HG03196 (cell line): ENCODE results near the gene GATA2.

Experiments used
- ATAC-seq: cut with Tn5 transposase; IDR thresholded peaks from one replicate; pipeline ENCODE4 v1.9.1; 2021; ENCODE audit not compliant: unreplicated experiment

The GATA2 gene

DNA sequence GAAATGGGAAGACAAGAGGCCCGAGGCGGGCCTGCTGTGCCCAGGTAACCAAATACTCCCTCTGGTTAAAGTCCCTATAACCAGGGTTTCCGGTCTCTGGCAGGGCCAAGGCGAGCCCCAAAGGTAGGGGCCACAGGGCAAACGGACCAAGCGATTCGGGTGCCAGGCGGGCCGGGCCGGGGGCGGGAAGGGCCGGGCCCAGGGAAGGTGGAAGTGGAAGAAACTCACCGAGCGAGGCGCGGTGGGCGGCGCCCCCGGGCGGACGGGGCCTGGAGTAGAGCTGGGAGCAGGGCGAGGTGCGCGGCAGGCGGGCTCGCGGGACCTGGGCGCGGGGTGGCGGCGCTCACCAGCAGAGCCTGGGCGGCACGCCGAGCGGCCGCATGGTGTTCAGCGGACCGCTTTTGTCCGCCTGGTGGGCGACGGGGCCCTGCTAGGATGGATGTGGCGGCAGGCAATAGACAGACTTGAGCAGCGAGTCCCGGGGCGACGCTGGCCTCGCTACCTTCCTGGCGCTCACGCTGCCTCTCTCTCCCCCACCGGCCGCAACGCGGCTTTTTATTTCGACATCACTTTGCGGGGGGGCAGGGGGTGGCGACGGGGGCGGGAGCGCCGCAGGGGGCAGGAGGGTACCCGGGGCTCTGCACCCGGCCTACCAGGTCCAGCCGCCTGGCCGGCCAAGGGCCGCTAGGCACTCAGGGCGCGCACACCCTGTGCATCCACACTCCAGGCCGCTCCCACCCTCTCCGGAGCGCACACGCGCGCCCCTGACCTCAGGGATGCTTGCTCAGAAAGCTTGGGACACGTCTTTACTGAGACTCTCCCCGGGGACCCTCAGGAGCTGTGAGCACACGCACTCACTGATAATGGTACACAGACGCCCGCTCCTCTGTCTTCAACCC, at the start of gene GATA2:
Gene GATA2, minus strand, starts transcription at position 531 of the 899 bp plus-strand sequence. CDS start 6,170 bp downstream, outside the sequence.
- no peak for ATAC-seq

DNA sequence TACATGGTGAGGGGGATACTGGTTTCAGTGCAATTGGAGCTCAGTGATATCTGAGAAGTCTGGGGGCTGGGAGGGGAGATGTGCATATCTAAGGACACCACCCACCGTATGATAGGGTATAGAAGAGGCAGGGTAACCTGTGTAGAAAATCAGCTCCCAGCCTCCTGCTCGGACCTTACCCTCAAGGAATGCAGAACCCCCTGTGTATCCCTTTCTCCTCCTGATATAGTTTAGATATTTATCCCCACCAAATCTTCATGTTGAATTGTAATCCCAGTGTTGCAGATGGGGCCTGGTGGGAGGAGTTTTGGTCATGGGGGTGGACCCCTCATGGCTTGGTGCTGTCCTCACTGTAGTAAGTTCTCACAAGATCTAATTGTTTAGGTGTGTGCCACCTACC, 48.2 kb upstream of the GATA2 start:
- ATAC-seq, result no peak

DNA sequence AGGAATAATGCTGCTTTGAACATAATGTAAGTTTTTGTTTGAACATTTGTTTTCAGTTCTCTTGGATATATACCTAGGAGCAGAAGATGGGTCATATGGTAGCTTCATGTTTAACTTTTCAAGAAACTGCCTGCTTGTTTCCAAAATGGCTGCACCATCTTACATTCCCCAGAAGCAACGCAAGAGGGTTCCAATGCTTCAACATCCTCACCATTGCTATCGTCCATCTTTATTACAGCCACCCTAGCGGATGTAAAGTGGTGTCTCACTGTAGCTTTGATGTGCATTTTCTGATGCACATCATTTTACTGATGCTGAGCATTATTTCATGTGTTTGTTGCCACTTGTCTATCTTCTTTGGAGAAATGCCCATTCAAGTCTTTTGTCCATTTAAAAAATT, 46.4 kb upstream of the GATA2 start:
- ATAC-seq, result no peak

DNA sequence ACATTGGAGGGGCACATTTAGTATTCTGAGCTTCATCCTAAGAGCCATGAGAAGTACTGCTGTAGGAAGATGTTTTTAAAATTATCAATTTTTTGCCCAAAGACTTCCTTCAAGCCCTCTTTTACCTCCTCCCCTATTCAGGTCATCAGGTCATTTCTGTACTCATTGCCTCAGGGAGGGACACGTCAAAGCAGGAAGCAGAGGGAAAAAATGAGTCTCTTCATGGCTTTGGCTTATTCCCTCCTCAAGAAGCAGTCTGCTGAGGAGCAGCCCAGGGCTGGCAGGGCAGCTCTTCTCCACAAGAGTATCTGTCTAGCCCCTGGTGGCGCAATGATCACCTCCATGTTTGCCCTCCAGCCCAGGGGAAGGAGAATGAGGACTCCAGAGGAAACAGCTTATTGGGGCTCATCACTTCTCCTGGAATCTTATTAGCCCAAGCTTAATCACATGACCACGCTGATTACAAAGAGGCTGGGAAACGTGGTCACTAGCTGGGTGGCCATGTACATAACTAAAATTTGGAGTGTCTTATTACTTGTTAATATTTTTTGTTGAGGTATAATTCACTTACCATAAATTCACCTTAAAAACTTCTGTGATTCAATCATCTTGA, 44.2 kb upstream of the GATA2 start:
- ATAC-seq, result no peak

DNA sequence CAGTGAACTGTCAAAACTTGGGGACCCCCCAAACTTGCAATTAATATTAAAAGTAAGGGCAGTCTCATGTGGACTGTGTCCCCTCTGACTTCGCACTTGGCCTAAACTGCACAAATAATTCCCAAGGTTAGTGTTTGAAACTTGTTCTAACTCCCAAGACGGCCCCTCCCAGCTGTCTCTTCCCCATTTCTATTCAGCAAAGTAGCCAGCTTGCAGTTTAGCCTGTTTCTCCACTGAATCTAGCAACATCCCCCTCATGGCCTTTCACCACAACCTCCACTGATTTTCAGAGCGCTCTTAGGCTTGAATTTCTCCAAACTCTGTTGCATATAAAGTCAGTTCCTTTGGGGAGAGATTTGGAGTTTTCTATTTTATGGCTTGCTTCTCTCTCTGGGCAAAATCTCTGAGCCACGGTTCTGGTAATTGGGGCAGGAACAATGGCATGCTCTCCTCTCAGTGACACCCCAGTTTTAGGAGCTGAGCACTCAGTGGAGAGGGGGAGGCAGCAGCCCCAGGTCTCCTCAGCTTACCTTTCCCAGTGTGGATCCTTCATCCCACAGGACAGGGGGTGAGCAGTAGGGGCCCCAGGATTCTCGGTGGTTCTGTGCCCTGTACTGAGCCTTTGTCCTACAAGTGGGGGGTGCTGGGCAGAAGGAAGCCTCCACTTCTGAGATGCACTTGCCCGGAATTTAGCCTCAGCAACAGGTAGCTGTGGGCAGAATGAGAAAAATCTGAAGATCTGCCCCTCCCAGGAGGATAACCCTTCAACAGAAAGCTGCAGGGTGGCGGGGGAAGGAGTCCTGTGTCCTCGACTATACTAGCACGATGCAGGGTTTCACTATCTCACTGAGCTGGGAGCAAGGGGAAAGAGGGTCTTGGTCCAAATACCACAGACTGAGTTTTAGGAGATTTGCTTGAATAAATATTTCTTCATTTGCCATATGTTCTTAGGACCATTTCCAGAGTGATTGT, 39.3 kb upstream of the GATA2 start:
- no peak for ATAC-seq

DNA sequence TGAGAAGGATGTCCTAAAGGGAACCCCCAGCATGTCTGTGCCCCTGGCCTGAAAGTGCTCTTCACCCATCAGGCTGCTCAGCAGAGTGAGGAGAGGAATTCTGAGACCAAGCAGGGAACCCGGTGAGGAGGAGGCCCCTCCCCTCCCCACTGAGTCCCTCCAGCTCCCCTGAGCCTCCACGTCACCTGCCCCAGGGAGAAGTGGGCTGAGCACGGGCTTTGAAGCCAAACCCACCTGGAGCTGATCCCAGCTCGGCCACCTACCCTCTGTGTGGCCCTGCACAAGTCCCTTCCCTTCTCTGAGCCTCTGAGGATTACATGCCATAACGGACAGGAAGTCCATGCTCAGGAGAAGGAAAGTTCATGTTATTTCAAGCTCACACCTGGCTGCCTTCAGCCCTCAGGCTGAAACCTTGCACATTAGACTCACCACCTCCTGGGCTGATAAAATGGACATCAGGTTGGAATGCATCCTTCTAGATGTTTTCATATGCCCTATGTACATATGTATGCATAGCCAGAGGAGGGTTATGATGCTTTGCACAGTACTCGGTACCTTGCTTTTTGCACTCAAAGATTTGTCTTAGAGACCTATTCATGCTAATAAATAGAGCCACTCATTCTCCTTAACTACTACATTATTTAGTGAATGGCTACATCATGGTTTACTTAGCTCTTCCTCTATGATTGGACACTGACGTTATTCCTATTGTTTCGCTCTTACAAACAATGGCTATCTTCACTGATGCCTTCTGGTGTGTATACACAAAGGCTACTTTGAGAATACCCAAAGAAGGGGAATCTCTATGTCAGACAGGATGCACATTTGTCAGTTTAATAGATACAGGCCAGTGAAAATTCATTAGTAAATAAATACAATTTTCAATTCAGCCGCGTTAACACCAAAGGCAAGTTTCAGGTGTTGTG, 31.6 kb upstream of the GATA2 start:
- no peak for ATAC-seq

DNA sequence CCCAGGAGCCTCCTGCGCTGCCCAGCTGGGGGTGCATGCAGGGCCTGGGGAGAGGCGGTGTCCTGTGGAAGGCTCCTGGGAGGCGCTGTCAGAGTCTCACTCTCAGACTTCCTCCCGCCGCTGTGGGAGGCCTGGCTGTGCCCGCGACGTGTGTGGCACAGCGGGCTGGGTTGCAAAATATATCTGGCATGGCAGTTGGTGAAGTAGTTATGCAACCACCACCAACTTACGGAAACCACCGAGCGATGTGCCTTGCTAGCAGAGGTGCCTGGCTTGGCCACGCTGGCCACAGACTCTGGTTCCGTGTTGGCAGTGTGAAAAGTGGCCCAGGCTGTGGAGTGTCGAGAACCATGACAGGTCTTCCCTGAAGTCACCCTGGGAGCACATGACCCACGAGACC, 30.6 kb upstream of the GATA2 start:
- no peak for ATAC-seq

DNA sequence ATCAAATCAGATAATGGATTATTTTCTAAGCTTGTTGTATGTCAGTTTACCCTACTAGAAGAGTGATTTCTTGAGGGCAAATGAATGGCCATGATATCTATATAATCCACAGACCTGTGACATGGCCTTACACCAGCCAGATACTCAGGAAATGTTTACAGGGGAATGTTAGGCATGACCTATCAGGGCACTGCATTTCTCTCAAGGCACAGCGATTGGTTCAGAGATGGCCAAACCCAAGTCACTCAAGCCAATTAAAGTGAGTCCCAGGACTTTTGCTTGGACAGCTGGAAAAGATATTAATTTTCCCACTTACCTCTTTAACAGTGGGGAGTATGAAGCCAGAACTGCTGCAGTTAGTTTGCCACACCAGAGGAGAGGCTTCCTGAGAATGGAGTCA, 28.7 kb upstream of the GATA2 start:
- no peak for ATAC-seq

DNA sequence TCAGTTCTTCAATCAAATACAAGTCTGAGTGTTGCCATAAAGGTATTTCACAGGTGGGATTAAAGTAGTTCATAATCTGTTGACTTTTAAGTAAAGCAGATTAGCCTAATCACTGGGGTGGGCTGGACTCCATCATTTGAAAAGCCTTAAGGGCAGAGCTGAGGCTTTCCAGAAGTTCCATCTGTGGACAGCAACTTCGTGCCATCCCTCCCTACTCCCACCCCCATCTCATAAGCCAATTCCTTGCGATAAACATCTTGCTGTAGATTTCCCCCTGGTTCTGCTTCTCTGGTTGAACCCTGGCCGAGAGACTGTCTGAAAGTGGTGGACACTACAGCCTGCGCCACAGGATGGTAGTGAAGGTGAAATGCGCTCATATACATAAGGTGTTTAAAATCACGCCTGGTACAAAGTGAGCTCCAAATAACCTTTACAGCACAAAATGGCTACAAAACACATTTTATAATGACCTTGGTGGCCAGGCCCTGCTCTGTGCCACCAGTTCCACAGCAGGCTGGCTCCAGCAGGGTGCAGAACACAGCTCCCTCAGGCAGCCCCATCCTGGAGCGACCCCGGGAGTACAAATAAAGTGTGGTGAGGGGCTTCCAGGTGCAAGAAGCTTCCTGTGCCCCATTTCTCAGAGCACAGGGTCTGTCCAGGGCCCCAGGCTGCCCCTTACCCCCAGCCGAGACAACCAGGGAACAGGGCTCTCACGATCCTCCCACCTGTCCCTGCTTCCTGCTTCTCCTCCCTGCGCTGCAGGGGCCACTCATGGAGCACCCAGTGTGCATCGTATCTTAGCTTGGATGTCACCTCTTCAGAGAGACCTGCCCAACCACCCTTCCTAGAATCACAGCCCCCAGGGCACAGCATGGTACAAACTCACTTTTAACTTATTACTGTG, 25.8 kb upstream of the GATA2 start:
- ATAC-seq, result no peak

DNA sequence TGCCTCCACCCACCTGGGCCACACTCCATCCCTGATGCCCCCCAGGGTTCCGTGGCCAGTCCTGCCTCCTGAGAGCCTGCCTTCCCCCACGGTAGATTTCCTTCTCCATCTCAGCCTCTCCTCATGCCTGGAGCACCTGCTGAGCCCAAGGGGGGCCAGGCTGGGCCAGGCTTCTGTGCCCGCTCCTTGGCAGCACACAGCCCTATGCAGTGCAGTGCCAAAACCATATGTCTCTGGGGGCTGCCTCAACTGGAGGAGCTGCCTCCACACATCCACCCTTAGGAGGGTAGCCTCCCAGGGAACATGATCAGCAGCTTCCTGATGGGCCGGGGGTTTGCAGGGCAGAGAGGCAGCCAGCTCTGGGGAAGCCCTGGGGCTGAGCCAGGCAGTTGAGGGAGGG, 24.6 kb upstream of the GATA2 start:
- no peak for ATAC-seq

DNA sequence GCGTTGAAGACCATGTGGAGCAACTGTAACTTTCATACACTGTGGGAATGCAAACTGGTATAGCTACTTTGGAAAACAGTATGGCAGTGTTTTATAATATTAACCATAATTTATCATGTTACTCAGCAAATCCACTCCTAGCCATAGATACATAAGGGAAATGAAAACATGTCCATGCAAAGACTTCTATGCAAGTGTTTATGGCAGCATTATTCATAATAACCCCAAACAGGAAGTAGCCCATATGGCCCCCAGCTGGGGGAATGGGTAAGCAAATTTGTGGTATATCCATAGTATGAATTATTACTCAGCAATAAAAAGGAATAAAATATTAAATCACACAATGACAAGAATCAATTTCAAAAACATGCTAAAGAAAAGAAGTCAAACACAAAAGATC, 23.0 kb upstream of the GATA2 start:
- no peak for ATAC-seq

DNA sequence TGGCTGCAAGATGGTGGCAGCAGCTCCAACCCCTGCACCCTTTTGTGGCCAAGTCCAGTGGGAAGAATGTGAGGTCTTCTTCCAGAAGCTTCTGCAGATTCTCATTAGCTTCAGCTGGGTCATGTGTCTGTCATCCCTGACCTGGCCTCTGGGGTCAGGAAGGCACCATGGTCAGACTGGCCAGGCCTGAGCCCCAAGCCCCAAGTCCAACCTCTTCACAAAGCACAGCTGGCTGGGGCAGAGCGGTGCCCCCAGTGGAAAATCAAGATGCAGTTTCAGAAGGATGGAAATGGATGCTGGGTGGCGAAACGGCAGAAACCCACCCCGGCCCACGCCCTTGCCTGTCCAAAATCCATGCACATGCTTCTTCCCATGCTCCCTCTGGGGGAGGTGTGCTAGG, 15.9 kb upstream of the GATA2 start:
- no peak for ATAC-seq

DNA sequence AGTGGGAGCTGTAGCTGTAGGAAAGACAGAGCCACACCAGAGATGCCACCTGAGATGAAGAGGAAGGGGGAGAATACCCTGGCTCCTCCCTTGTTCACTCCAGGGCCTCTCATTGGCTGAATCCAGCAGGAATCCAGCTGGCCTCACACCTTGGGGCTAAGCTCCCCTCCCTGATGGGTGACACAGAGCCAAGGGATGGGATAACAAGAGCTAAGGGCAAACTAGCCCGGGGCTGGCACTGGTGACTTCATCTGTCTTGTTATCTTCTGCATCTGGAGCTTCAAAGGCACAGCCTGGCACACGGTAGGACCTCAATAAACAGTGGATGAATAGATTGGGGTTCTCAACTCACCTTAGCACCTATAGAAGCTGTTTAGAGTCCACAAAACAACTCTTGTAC, 13.8 kb upstream of the GATA2 start:
- ATAC-seq, result no peak

DNA sequence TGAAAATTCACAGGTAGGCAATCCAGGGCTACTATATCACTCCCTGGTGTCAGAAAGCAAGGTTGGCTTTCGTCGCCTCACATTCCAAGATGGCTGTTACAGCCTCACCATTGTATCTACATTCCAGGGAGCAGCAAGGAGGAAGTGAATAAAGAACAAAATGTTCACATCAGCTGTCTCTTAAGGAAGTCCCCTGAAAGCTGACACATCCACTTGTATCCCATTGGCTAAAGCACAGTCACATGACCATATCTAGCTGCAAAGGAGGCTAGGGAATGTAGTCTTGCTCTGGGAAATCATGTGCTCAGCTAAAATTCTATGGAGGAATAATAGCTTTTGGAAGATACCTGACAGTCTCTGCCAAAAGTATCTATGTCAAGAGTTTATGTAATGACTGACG, 12.8 kb upstream of the GATA2 start:
- no peak for ATAC-seq

DNA sequence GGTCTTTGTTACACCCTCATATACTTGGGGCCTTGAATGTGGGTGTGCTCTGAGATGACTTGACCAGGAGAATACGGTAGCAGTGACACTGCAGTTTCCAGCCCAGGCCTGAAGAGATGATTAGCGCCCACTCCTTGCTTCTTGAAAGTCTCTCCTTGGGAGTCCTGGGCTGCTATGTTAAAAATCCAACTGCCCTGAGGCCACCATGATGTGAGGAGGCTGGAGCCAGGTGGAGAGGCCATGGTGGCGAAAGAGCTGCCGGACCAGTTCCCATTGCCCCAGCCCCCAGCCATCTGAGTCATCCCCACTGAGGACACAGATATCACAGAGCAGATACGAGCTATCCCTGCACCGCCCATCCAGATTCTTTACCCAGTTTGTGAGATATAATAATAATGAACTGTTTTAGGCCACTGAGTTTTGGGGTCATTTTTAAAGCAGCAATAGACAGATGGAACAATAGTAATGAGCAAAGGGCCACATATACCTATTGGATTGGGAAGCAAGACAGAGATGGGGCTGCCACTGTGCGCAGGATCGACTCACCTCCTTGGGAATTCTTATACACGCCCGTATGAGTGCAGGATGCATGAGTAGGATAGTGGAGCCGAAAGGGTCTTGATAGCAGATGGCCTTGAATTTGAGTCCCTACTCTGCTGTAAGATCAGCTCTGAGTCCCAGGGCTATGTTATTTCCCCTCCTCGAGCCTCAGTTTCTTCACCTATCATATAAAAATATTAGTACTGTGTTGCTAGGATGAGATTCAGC, 12.1 kb upstream of the GATA2 start:
- no peak for ATAC-seq

DNA sequence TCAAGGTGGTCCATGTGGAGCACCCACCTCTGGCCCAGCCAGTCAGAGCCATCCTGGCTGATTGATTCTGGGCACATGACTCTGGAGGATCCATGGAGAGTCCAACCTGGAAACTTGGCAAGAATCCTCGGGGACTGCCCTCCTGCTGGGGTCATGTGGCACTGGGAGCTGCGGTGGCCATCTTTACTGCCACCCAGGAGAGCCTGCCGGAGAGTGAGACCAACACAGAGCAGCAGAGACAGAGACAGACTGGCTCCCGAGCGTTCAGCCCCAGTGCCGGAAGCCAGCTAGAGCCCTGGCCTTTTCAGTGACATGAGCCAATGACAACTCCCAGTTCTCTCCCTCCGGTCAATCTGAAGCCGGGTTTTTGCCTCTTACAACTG, 11.5 kb upstream of the GATA2 start:
- ATAC-seq, result no peak

DNA sequence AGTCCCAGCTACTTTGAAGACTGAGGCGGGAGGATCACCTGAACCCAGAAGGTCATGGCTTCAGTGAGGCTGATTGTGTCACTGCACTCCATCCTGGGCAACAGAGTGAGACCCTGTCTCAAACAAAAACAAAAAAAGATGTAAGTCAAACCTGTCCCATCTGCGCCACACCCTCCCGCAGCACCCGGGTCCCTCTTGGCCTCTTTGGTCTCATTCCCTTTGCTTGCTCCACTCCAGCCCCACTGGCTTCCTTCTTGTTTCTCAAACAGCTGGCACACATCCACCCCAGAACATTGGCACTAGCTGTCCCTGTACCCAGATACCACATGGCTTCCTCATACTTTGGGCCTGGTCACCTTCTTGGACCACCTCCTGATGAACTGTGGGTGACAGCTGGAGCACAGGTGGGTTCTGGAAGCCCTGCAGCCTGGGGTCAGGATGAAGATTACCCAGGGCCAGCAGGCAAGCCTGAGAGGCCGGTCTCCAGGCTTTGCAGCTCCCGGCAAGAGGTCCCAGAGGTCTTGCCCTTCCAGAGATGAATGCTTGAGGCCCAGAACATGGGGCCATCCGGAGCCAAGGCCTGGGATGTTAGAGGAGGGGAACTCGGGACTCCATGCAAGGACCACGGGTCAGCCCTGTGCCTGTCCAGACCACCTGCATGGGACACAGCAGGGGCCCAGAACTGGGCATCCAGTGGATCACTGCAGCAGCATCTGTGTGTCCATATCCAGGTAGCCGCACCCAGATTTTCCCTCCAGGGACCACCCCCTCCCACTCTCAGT, 10.9 kb upstream of the GATA2 start:
- ATAC-seq, result no peak

DNA sequence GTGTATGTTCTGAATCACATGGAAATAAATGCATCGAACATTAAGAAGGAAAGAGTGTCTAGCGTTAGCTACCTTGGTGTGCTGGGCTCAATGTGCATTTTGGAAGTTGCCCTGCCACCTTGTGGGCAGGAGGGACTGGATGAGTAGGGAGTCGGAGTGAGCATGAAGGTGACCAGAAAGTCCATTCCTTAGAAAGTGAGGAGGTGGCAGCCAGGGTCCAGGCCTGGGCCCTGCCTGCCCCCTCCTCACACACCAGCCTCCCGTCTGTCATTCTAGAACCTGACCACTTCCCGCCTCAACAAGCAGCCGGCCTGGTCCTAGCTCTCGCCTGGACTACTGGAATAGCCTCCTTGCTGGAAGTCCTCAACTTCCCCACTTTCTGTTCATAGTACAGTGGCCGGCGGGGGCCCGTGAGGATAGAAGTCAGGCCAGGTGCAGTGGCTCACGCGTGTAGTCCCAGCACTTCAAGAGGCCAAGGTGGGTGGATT, 10.2 kb upstream of the GATA2 start:
- ATAC-seq, result no peak
